ENCODE results near the gene FUT3. TPM values are rescaled to one million over a fixed set of nuclear protein-coding genes. Genes with fewer than 3 reads are reported as not detected.
A peak's percentile ranks its signal among the peaks of the same experiment; 100 is the strongest.

Gene FUT3
- total RNA-seq, 4 donors from 2014 or later, result not detected

DNA sequence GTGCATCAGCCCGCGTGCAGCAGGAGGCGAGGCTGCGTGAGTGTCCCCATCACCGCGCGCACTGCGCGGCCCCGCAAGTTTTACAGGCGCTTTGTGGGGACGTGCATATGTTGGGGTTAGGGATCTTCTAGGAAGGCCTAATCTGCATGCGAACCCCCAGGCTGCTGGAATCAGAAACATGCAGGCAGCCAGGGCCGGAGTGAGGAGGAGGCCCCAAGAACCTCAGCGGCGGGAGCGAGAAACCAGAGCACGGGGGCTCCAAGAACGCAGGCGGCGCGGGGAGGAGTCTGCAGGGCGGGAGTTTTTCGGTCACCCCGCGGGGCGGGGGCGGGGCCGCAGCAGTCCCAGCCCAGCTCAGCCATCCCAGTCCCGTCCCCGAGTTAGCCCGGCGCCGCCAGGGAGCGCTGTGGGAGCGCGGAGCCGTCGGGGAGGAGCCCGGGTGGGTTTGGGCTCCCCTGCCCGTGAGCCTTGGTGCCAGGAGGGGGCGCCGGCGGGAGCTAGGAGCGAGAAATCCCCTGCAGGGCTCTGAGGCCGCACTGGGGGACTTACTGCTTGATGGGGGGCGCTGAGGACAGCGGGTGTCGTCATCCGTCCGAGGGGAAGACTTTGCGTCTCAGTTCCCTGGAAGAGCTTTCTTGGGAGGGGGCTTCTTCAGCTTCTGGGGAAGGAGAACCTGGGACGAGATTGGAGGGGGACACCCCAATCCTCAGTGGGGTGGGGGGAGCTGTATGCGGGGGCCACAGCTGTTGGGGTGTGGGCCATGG is 47.3 kb downstream of the FUT3 start:
- ATAC-seq (ENCODE audit: low FRiP score) (peak; percentile 88), DNase-seq (ENCODE audit: low spot score) (peak; percentile 70)
- peak in 2 of 3 donors; percentile 42 to 67 for TF ChIP-seq CTCF (IDR thresholded peaks at IDR 0.05)

- ATAC-seq (ENCODE audit: low FRiP score), result no peak
- DNase-seq (ENCODE audit: low spot score), result no peak
- no peak for TF ChIP-seq CTCF (IDR thresholded peaks at IDR 0.05)
These were observed 47.9 kb downstream of the FUT3 start for GRCh38 chr19:5803441-5803751.

GRCh38 chr19:5801796-5802619 is 49.2 kb downstream of the FUT3 start:
- no peak for ATAC-seq (ENCODE audit: low FRiP score)
- no peak for DNase-seq (ENCODE audit: low spot score)
- no peak for TF ChIP-seq CTCF (IDR thresholded peaks at IDR 0.05)

GRCh38 chr19:5800361-5801270 is 50.6 kb downstream of the FUT3 start:
- DNase-seq (ENCODE audit: low spot score) (no peak), ATAC-seq (ENCODE audit: low FRiP score) (no peak)
- no peak for TF ChIP-seq CTCF (IDR thresholded peaks at IDR 0.05)

DNA sequence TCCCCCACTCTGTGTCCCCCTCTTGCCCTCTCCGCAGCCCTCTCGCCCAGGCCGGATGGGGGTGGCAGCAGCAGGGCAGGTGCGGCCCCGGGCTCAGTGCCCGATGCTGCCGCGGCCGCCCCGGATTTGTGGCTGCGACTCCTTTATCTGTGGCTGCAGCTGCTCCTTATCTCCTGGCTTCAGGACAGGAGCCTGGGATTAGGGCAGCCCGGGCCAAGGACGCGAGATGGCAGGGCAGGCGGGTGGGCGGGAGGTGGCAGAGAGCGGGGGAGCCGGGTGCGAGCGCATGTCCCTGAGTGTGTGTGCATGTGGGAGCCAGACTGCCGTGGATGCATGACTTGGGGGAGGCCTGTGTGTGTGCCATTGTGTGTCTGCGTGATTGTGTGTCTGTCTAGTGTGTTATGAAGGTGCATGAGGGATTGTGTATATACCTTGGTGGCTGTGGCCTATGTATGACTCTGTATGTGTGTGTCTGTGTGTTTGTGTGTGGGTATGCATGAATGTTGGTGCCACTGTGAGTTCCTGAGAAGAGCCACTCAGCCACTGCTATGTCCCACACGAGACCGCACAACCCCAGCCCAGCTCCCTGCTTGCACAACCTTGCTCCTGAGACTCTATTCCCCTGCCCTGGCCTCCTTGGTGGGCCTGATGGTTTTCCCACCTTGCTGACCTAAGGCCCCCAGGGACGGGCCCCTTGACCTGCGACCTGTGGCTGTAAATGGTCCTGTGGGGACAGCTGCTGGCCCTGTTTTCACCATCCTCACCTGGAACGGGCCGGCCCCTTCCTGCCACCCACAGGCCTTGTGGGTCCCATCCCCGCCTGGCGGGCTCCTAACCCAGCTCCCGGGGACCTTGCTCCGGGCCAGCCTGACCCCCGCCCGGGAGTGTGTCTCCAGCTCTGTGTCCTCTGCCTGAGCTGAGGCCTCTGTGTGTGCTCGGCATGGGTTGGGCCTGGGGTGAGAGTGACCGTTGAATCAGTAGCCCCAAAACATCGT is 51.7 kb downstream of the FUT3 start:
- no peak for ATAC-seq (ENCODE audit: low FRiP score)
- TF ChIP-seq CTCF (IDR thresholded peaks at IDR 0.05), result no peak

DNA sequence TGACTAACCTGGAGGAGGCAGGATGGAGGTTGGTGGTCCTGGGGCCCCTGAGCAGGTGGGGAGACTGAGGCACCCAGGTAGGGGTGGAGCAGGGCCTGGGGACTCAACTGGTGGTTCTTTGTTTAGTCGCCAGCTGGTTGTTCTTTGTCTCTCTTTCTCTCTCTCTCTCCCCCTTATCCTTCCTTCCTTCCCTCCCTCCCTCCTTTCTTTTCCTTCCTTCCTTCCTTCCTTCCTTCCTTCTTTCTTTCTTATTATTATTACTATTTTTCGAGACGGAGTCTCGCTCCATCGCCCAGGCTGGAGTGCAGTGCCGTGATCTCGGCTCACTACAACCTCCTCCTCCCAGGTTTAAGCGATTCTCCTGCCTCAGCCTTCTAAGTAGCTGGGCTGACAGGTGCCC is 53.0 kb downstream of the FUT3 start:
- no peak for ATAC-seq (ENCODE audit: low FRiP score)
- no peak for TF ChIP-seq CTCF (IDR thresholded peaks at IDR 0.05)
- DNase-seq (ENCODE audit: low spot score), result no peak

More for the DNA sequence above, 51.7 kb downstream of the FUT3 start:
- no peak for DNase-seq (ENCODE audit: low spot score)

Data from omental fat pad (tissue), 4 donors.